ENCODE results near the gene MUC13.

MUC13 gene

DNA sequence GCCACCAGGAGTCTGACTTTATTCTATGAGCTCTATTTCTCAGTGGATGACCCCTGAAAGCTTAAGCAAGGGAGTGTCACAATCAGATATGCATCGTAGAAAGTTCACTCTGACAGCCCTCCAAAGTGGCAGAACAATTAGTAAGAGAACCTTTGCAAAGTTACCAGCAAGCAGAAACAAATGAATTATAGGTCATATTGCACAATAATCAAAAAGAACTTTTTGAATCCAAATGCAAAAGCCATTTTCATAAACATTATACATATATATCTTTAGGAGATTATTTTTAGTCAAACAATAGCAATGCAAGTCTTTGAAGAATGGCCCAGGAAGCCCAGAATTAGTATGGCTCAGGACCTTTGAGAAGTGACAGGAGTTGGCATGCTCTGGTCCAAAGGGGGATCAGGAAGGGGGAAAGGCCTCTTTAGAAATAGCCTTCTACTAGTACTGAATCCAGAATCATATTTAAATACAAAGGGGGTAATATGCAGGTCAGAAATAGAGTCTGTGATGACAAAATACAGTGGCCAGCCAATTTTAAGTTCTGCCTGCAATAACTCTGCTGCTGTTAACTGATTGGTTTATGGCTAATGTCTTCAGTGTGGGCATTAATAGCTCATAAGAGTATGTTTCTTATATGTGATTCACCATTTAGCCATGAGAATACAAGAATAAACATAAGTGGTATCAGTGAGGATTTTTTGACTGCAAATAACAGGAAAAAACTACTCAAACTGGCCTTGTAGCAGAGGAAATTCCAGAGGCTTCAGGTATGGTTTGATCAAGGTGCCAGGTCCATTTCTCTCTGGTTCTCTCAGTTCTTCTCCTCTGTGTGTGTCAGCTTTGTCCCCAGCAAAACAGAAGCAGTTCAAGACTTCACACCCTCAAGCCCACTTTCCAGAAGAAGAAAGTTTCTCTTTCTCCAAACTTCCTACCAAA lies 30.4 kb downstream of the MUC13 start:
- no peak for DNase-seq

DNA sequence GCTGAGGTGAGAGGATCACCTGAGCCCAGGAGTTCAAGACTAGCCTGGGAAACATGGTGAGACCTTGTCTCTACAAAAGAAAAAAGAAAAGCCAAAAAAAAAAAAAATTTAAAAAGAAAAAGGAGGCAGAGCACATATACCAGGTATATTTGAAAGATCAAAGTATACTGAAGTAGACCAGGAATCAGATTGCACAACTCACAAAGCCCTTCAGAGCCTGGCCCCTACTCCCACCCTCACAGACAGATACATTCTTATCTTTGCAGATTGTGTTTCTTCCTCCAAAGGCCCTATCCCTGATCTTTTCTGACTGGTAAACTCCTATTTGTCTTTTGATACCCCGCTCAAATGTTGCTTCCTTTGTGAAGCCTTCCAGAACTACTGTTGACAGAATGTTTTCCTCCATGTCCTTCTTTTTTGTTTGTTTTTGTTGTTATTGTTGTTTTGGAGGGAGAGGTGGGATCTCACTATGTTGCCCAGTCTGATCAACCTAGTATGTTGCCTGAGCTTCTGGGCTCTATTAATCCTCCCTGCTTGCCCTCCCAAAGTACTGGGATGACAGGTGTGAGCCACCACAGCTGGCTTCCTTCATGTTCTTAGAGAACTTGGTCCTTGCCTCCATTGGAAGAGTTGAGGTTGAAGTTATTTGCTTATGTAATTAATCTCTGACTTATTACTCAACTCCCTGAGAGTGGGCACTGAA lies 37.6 kb downstream of the MUC13 start:
- no peak for DNase-seq

DNA sequence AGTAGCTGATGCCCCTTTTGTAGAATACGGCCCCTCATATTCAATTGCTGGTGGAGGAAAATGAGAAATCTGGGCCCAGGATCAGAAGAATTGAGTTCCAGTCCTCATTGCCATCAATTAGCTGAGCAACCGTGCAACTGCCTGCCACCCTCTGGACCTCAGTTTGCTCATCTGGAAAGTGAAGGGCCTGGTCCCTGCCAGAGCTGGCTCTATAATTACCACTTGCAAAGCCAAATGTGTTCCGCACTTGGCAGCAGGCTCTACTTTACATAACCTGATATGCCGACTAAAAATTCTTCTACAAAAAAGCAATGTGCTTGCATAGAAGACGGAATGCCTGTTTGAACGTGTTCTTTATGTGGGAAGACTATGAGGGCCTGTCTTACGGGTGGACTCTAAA lies 38.8 kb downstream of the MUC13 start:
- DNase-seq: no peak

DNA sequence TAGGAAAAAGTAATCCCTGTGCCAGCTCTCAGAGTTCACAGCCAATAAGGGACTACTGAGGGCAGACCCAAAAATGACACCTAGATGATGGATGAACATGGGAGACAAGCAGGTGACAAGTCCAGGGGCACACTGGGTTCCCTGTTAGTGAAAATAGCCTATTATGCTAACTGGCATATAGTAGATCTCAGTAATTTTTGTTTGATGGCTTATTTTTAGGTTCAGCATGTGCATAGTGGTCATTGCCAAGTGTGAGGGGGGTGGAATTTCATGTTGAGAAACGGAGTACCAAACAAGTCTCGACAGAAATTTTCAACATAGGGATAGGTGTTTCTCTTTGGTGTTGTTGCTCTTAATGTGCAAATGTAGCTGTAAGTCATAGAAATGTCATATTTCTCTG lies 41.0 kb downstream of the MUC13 start:
- DNase-seq: no peak

DNA sequence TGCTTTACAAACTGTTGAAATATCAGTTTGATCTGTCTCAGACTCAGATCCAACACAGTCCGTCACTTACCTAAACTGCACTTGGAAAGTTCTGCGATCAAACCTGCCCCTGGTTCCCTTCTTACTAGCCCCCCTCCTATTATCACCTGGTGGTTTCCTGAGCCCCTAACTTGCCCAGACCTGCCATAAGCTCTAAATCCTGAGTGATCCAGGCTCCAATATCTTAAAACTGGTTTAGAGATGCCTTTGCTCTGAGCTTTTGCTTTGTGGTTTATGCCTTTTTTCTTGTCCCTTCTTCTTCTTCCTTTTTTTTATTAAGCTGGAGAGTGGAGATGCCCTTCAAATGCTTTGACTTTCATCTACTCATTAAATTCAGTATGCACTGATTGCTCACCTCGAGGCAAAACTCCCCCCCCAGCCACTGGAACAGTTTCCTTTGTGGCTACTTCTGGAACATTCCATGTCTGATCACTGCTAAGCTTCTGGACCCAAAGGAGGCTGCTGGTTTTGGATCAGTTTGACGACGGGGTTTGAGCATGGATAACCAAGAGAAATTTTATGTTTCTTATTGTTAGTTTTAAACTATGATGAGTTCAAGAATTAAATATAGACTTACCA lies 43.9 kb downstream of the MUC13 start:
- no peak for DNase-seq

DNA sequence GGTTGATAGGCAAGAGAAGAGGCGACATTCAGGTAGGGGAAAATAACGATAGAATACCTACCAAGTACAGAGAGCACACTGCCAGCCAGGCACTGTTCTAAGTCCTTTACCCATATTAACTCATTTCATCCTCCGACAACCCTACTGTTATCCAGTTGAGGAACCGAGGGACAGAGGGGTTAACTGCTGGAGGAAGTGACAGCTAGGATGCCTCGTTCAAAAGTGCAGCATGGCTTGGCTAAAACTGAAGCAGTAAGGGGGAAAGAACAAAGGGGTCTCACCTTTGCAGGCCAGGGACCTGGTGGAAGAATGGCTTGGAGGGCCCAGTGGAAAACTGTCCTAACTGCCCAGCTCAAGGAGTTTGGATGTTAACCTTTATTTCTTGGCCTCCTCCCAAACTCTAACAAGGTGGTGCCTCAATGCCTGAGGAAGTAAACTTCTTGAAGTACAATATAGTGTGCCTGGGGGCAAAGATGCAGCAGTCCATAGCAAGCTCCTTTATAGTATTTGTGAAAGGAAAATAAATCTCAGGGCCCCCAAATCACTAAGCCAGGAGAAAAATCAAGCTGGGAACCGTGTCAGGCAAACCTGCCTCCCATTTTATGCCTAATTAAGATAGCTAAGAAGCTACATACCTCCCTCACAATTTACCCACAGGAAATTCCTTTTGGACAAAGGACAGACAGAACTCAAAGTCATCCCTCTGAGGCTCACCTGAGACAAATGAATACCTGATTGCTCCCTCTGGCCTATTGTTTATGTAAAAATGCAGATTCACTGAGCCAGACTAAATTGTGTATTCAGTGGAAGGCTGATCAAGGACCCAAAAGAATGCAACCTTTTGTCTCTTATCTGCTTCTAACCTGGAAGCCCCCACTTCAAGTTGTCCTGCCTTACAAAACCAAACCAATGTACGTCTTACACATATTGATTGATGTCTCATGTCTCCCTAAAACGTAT lies 45.8 kb downstream of the MUC13 start:
- no peak for DNase-seq

DNA sequence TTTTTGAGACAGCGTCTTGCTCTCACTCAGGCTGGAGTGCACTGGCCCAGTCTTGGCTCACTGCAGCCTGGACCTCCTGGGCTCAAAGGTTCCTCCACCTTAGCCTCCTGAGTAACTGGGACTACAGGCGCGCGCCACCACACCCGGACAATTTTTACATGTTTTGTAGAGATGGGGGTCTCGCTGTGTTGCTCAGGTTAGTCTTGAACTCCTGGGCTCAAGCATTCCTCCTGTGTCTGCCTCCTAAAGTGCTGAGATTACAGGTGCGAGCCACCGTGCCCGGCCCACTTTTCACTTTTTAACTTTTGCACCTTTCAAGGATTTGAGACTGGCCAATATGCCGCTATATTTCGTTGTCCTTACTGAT lies 46.6 kb downstream of the MUC13 start:
- no peak for DNase-seq

DNA sequence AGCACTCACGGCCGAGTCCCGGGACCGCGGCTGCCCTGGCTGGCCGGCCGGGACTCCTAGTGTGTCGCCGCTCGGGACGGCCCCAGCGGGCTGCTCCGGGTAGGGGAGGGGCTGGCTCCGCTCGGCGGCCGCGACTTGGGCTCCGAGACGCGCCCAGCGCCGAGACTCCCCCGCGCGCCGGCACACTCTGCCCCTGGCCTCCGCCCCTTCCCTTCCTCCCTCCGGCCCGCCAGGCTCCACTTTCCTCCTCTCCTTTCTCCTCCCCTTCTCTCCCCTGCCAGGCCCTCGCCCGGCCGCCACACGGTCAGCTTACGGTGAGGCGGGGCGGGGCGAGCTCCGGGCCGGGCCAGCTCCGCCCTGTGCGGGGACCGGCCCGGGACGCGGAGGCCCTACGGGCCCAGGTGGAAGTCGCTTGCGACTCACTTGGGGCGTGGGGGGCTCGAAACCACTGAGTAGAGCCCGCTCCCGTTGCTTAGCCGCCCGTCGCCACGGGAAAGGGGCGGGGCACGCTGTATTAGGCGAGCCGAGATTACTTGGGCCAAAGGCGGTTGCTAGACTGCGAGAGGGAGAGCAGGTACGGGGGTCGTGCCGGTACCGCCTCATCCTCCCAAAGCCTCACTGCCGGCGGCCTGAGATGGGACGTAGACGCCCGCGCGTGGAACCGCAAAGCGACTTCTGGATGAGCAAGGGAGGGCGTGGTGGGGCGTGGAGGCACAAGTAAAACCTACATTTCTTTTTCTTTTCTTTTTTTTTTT lies 47.2 kb downstream of the MUC13 start, which contains the start of gene ITGB5:
Gene ITGB5, minus strand, starts transcription at position 189 of the 755 bp plus-strand sequence. CDS start 365 bp downstream, outside the sequence.
- DNase-seq: peak in 35 of 56 donors; percentile 7 to 63 (median 35)

DNA sequence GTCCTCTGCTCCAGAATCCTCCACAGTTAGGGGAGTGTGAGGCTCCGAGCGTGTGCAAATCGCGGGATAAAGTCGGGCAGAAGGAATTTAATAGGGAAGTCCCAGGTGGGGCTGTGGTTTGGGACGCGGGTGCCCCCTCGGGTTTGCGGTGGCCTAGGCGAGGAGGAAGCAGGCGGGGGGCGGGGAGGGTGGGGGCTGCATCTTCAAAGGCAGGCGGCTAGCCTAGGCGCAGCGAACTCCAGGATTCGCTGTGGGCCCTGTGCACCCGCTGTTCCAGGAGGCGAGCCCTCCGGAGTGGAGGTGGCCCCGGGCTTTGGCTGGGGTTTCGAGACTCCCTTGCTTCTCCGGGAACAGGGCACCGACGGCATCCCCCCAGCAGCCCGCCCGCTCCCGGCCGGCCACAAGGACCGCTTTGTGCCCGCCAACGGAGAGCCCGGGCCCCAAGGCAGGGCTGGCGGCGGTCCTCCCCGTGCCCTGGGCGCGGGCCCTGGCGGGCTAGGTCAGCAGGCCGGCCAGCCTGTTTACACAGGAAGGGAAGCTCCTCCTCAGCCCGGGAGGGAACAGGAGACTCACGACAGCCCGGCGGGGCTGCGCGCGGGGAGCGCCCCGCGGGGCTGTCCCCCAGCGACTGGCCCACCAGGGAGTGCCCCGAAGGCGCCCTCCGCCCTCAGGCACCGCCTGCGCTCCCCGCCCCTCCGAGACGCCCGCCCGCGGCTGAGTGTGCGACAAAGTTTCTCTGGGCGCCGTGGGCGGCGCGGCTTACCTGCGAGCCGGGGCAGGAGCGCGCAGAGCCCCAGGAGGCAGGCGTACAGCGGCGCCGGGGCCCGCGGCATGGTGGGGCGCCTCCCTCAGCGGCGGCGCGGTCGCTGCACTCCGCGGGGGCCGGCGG lies 48.1 kb downstream of the MUC13 start:
- peak in 38 of 56 donors; percentile 9 to 66 (median 40) for DNase-seq

DNA sequence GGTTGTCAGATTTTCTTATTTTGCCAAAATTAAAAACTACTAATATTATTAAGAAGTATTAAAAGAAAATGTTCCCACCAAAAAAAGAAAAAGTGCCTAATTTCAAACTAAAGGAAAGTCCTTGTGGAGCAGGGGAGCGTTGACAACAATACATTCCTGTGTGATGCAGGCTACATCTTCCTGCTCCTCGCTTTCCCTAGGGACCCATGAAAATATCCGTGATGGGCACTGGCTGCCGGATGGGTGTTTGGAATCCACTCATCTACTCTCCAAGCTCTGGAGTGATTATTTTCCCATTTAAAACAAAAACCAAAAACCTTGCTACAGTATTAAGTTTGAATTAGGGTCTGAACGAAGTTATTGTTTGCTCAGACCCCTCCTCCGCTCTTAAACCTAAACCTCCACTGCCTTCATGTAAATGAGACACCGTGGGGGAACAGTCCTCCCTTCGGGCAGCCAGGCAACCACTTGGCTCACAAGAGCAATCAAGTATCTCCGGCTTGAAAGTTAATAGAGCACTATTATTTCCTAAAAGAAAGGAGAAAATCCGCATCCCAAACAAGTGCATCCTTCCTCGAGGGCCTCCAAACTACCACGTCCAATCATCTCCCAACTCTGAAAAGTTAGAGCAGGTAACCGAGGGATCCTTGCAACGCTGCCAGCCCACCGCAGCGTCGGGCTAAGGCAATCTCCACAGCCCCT lies 48.9 kb downstream of the MUC13 start:
- DNase-seq: peak in 2 of 56 donors; percentile 7 to 23

DNA sequence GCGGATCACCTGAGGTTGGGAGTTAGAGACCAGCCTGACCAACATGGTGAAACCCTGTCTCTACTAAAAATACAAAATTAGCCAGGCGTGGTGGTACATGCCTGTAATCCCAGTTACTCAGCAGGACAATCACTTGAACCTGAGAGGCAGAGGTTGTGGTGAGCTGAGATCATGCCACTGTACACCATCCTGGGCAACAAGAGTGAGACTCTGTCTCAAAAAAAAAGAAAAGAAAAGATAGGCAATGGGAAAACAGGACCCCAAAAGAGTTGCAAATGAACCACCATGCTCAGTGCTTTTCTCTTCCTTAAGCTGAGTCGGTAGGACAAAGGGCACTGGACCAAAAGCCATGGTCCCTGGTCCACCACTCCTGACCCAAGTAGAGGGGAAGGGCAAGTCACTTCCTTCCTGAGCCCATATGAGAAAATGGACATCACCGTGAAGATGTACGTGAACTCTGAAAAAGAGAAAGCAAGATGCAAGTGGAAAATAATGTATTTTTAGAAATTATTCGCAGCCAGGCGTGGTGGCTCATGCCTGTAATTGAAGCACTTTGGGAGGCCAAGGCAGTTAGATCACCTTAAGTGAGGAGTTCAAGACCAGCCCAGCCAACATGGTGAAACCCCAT lies 50.0 kb downstream of the MUC13 start:
- DNase-seq: no peak

DNA sequence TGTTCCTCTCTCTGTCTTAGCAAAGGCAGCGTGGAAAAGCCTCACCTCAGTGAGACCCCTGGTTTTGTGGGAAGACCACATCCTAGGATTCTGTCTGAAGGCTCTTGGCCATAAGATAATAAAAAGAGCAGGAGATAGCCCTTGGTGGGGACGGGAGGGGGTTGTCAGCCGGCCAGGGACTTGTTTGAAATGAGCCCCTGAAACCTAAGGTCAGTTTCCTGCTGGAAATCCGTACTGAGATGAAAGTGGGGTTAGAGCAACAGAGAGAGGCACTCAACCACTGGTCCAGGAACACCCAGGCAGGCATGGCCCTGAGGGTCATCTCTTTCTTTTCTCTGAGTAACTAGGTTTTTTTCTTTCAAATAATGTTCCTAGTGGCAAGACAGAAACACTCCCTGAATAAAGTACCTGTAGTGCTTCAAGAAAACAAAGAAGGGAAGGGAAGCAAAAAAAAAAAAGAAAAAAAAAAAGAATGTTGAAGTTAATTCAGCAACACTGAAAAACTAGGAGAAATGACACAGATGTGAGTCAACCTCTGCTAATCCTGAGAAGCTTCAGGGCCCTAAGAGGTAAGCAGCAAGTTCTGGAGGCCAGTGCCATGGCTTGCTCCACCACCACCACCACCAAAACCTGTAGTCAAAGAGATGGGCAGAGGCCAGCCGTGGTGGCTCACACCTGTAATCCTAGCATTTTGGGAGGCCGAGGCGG lies 50.6 kb downstream of the MUC13 start:
- DNase-seq: no peak

DNA sequence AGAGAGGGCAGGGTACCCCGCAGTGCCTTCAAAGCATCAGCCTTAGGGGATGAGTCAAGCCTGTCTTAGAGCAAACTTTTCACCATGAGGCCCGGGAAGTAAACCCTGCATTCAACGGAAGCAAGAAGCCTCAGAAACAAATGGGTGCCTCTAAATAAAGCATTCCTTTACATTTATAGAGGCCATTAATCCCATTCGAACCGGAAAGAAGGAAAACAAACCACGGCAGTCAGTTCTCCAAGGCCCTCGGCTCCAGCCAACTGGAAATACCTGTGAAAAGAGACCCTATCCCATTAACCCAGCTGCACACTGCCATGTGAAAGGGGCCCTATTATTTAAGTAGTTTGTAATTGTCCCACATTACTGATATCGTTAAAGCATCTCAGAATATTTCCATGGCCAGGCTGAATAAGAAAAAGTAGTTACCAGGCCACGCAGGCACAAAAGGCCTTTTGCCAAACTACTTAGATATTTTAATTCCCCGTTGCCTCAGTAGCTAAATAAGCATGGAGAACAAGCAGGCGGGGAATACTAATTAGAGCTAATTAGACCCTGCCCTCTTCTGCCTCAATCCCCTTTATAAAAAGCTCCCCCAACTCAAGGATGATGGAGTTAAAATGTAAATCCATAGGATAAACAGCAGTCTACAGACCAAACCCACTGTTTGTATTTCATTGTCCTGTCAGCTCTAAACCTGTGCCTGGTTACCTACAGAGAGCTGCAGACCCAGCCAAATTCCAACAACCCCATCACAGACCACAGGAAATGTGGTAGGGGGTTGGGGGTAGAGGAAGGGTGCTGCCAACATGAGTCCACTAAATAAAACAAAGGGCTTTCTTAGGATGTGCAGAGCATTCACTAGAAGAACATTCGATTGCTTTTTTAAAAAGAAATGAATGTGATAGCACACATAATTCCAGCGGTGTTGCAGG lies 51.5 kb downstream of the MUC13 start:
- DNase-seq: no peak

DNA sequence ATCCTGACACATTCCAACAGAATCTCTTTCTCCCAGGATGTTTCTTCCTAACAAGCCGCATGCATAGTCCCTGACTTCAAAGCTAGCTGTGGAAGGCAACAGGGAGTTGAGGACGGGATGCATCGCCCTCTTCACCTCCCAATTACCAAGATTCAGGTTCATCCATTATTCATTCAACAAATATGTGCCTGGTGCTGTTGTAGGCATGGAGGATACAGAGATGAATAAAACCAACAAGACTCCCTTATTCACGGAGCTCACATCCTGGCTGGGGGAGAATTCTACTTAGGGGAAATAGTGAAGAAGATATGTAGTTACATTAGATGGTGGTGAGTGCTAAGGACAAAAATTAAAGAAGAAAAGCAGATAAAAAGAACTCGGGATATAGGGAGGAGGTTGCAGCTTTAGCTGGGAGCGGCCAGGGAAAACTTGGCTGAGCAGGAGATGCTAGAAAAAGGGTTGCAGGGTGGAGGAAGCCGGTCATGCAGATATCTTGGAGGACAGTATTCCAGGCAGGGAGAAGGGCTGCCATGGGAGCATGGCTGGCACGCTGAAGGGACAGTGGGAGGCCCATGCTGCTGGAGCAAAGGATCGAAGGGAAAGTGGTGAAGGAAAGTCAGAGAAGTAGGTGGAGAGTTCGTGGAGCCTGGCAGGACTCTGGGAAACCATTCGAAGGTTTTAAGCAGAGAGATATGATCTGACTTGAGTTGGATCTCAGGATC lies 52.4 kb downstream of the MUC13 start:
- no peak for DNase-seq

DNA sequence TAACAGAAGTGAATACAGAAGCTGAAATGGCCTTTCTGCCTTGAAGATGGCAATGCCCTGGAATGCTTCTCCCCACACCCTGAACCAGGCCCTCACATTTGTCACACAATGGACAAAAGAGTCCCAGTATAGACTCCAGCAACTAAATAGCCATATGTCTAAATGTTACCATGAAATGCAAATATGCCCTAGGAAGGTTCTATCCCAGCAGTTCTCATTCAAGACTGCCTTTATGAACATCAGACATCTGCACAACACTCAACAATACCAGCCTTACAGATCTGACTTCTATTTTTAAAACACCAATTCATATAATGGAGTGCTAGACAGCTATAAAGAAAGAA lies 55.2 kb downstream of the MUC13 start:
- no peak for DNase-seq

All from amygdala (tissue), 56 donors.